Ovary (tissue), 1 donor: ENCODE measurements around the gene EHBP1.

Experiments used
- EP300 ChIP-seq: sonication (generic); formaldehyde crosslinking; IDR thresholded peaks from one replicate; pipeline ENCODE4 v1.6.1; 2017; ENCODE audit warnings: antibody characterized with exemption
- POLR2A ChIP-seq: fragments of 450-650 bp; IDR thresholded peaks from one replicate; pipeline ENCODE4 v1.6.1; 2017; ENCODE audit warnings: antibody characterized with exemption, mild to moderate bottlenecking, moderate library complexity

DNA sequence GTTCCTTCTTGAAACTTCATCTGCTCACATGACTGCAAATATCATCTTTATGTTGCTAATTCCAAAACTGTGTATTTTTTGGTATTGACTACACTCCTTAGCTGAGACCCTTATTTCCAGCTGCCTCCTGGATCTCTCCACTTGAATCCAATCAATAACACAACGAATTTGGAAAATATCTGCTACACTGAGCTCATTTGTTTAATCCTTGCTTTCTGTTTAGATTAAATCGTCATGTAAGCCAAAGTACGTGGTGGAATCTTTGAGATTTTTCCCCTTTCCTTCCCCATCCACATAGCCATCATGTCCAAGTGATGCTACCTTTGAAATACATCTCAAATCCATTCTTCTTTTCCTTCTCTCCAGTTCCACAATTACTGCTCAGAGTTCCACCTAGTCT lies 360.8 kb downstream of the EHBP1 start:
- no peak for TF ChIP-seq POLR2A
- TF ChIP-seq EP300 = no peak
